OCI-LY7 (cell line): ENCODE measurements around the gene ITGA2. TPM values are rescaled to one million over a fixed set of nuclear protein-coding genes. Genes with fewer than 3 reads are reported as not detected.

Experiments used
- BruUV-seq: library from RNA; stranded (reverse); fragments of 400-500 nt; replicated peaks from 2 replicates; lab custom pipeline; 2021; lab: Mats Ljungman, UMichigan
- CTCF ChIA-PET: fragments of 300-600 bp; sonication (Branson Sonifier 250); formaldehyde crosslinking; loops from one replicate; lab custom pipeline; 2022; ENCODE audit warnings: antibody characterized with exemption; ENCODE audit not compliant: unreplicated experiment; lab: Charles Lee
- POLR2A ChIA-PET: fragments of 300-600 bp; sonication (Branson Sonifier 250); formaldehyde crosslinking; loops from one replicate; lab custom pipeline; 2022; ENCODE audit warnings: antibody characterized with exemption; lab: Charles Lee
- DNase-seq: peaks from one replicate; pipeline ENCODE4 v3.0.0-alpha.2; 2015; ENCODE audit warnings: low spot score
- H2AFZ ChIP-seq: fragments of 200-600 bp; sonication (generic), shearing (Covaris generic); 2 replicates; pipeline ENCODE4 v1.6.1; 2014; ENCODE audit warnings: mild to moderate bottlenecking, antibody characterized with exemption, low read length, moderate library complexity
- H3K27ac ChIP-seq: fragments of 200-600 bp; sonication (generic); 2 replicates; pipeline ENCODE4 v1.5.1; 2014; ENCODE audit warnings: mixed run types, low read depth, mild to moderate bottlenecking, moderate library complexity, low read length, inconsistent platforms; ENCODE audit not compliant: poor library complexity, severe bottlenecking
- H3K36me3 ChIP-seq: fragments of 200-600 bp; sonication (generic); 2 replicates; pipeline ENCODE4 v1.6.1; 2014; ENCODE audit warnings: mild to moderate bottlenecking, antibody characterized with exemption, low read length, moderate library complexity, mixed read lengths; ENCODE audit not compliant: insufficient read depth
- H3K4me1 ChIP-seq: fragments of 200-600 bp; sonication (generic); 2 replicates; pipeline ENCODE4 v1.5.1; 2014; ENCODE audit warnings: mild to moderate bottlenecking, low read length; ENCODE audit not compliant: insufficient read depth, poor library complexity, severe bottlenecking
- H3K4me2 ChIP-seq: fragments of 200-600 bp; sonication (generic); 2 replicates; pipeline ENCODE4 v1.6.1; 2014; ENCODE audit warnings: mild to moderate bottlenecking, low read length
- H3K4me3 ChIP-seq: fragments of 200-600 bp; sonication (generic); 2 replicates; pipeline ENCODE4 v1.5.1; 2014; ENCODE audit warnings: mild to moderate bottlenecking, low read depth, low read length; ENCODE audit not compliant: poor library complexity, severe bottlenecking
- H3K79me2 ChIP-seq: fragments of 200-600 bp; sonication (generic); 2 replicates; pipeline ENCODE4 v1.6.1; 2016; ENCODE audit warnings: low read depth, mild to moderate bottlenecking, low read length, moderate library complexity, mixed read lengths; ENCODE audit not compliant: insufficient read depth
- H3K9me2 ChIP-seq: fragments of 200-600 bp; sonication (generic); 2 replicates; pipeline ENCODE4 v1.6.1; 2016; ENCODE audit warnings: mild to moderate bottlenecking, low read length, mixed read lengths; ENCODE audit not compliant: insufficient read depth
- H3K9me3 ChIP-seq: fragments of 200-600 bp; sonication (generic); 2 replicates; pipeline ENCODE4 v1.6.1; 2014; ENCODE audit warnings: mild to moderate bottlenecking, mixed run types, low read length, mixed read lengths
- H4K20me1 ChIP-seq: fragments of 200-600 bp; sonication (generic); 2 replicates; pipeline ENCODE4 v1.6.1; 2014; ENCODE audit warnings: mild to moderate bottlenecking, antibody characterized with exemption, low read length, moderate library complexity, mixed read lengths; ENCODE audit not compliant: insufficient read depth
- CTCF ChIP-seq: fragments of 200-600 bp; sonication (generic); conservative IDR thresholded peaks from 2 replicates; pipeline ENCODE4 v1.5.1; 2014; ENCODE audit warnings: mild to moderate bottlenecking, antibody characterized with exemption, low read length, moderate library complexity, mixed read lengths
- EZH2phosphoT487 ChIP-seq: fragments of 200-600 bp; sonication (generic); IDR thresholded peaks from 2 replicates; pipeline ENCODE4 v1.6.1; 2018; ENCODE audit warnings: low read depth, borderline replicate concordance, mild to moderate bottlenecking, mixed run types, antibody characterized with exemption, low read length, moderate library complexity, mixed read lengths
- intact Hi-C: fragments of 100-400 bp; cut with micrococcal nuclease; formaldehyde crosslinking; loops from one replicate; pipeline ENCODE4 v1.10.0; 2022; ENCODE audit not compliant: unreplicated experiment
- total RNA-seq, 2 experiments: library from RNA; depleted of rRNA in 1 of 2; stranded (reverse); fragments of >200 nt in 1 of 2; shearing (Covaris generic) in 1 of 2; gene quantifications; 2 replicates each; pipeline ENCODE4 v1.2.3, GENCODE V29; 2014 to 2022

ITGA2 gene
- total RNA-seq, 2 experiments from 2014 or later, result not detected

GRCh38 chr5:52990528-52990925 is 1.4 kb downstream of the ITGA2 start:
- no TSS peak for BruUV-seq
- Histone ChIP-seq H4K20me1 (no peaks in the 10 kb centered on the region), H3K79me2 (no peaks in the 10 kb centered on the region), H3K4me2 (no peak overlapping the region), H3K4me1 (no peaks in the 10 kb centered on the region), H3K9me2 (no peaks in the 10 kb centered on the region), H2AFZ (no peak overlapping the region), H3K4me3 (no peak overlapping the region), H3K36me3 (no peaks in the 10 kb centered on the region), H3K9me3 (no peaks in the 10 kb centered on the region), H3K27ac (no peak overlapping the region)
- intact Hi-C loops, result no loop called here
- no peak for DNase-seq
- ChIA-PET CTCF (no interaction called here), POLR2A (interaction anchor here (0.6 to 1.5 kb wide), 2 partner anchors 12 to 1340 kb away, joined by 3 to 4 read pairs; no protein-coding TSS in a partner anchor)
- no peak for TF ChIP-seq EZH2phosphoT487
- no peak for TF ChIP-seq CTCF

GRCh38 chr5:52993367-52993766 is 4.2 kb downstream of the ITGA2 start:
- H3K27ac ChIP-seq, result no peak overlapping the region
- no peaks in the 10 kb centered on the region for H3K36me3 ChIP-seq
- no peak for DNase-seq
- H3K4me1 ChIP-seq, result no peaks in the 10 kb centered on the region
- H3K9me2 ChIP-seq, result no peaks in the 10 kb centered on the region
- TF ChIP-seq EZH2phosphoT487 (no peak), CTCF (no peak)
- H4K20me1 ChIP-seq, result no peaks in the 10 kb centered on the region
- intact Hi-C loops, result no loop called here
- ChIA-PET CTCF (no interaction called here), POLR2A (no interaction called here)
- no peaks in the 10 kb centered on the region for H3K79me2 ChIP-seq
- H3K4me3 ChIP-seq, result no peak overlapping the region
- H2AFZ ChIP-seq, result no peak overlapping the region
- H3K9me3 ChIP-seq, result no peaks in the 10 kb centered on the region
- H3K4me2 ChIP-seq, result no peak overlapping the region
- no TSS peak for BruUV-seq

DNA sequence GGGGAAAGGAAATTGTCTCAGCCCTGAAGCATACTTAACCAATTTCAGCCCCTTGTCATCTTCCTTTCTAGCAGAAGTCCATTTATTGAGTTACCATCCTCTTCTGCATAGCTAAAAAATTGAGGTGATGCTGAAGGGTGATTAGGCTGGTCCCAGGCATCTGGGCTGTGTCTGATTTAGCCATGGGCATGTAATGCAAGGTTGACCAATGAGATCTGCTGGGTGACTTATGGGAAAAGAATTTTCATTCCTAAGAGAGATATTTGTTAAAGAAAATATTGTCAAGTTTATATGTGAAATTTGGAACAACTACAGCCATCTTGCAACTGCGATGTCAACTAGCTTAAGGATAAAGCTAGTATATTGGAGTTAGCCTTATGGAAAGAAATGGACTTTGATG is 5.1 kb downstream of the ITGA2 start:
- POLR2A ChIA-PET, result no interaction called here
- TF ChIP-seq CTCF, result no peak
- TF ChIP-seq EZH2phosphoT487, result no peak
- H3K79me2 ChIP-seq, result no peaks in the 10 kb centered on the region
- H3K9me3 ChIP-seq, result no peaks in the 10 kb centered on the region
- CTCF ChIA-PET, result no interaction called here
- H3K36me3 ChIP-seq, result no peaks in the 10 kb centered on the region
- H3K4me1 ChIP-seq, result no peaks in the 10 kb centered on the region
- no peak overlapping the region for H3K4me2 ChIP-seq
- no peak overlapping the region for H3K4me3 ChIP-seq
- H3K27ac ChIP-seq, result no peak overlapping the region
- no peak for DNase-seq
- intact Hi-C loops, result no loop called here
- H3K9me2 ChIP-seq, result no peaks in the 10 kb centered on the region
- no TSS peak for BruUV-seq
- no peaks in the 10 kb centered on the region for H4K20me1 ChIP-seq
- no peak overlapping the region for H2AFZ ChIP-seq
